GM12878 (cell line): ENCODE results near the gene GALNT17. TPM values are rescaled to one million over a fixed set of nuclear protein-coding genes. Genes with fewer than 3 reads are reported as not detected.

ENCODE experiments used
- ATAC-seq: fragments of 200-7000 bp; cut with Tn5 transposase; 3 replicates; pipeline ENCODE4 v1.9.1; 2020; ENCODE audit warnings: mild to moderate bottlenecking, moderate library complexity
- BruUV-seq: library from RNA; stranded (reverse); fragments of 400-500 nt; replicated peaks from 2 replicates; lab custom pipeline; 2021; lab: Mats Ljungman, UMichigan
- CTCF ChIA-PET: fragments of 300-600 bp; sonication (Branson Sonifier 250); formaldehyde crosslinking; extraction: SDS; loops from one replicate; lab custom pipeline; 2021; ENCODE audit warnings: inconsistent platforms; lab: Yijun Ruan, JAX
- POLR2A ChIA-PET: fragments of 350-600 bp; formaldehyde crosslinking; extraction: SDS; loops from one replicate; lab custom pipeline; 2021; ENCODE audit warnings: inconsistent platforms; lab: Charles Lee
- RAD21 ChIA-PET: fragments of 300-600 bp; sonication (Branson Sonifier 250); formaldehyde crosslinking; loops from one replicate; lab custom pipeline; 2023; ENCODE audit warnings: antibody characterized with exemption; ENCODE audit not compliant: unreplicated experiment; lab: Charles Lee
- SMC1A ChIA-PET: fragments of 300-600 bp; sonication (Branson Sonifier 250); formaldehyde crosslinking; loops from one replicate; lab custom pipeline; 2023; ENCODE audit not compliant: unreplicated experiment, uncharacterized antibody; lab: Charles Lee
- DNase-seq: peaks from one replicate; pipeline ENCODE4 v3.0.0-alpha.2; 2011; ENCODE audit warnings: low read depth, low spot score
- FAIRE-seq: peaks from 3 replicates; lab custom pipeline; 2011; peaks lifted over from hg19 to GRCh38; lab: Jason Lieb, UNC
- H2AFZ ChIP-seq: 2 replicates; pipeline ENCODE4 v1.6.0; 2011; ENCODE audit warnings: low read depth, low read length, control low read depth; ENCODE audit not compliant: control insufficient read depth
- H3K27ac ChIP-seq: 2 replicates; pipeline ENCODE4 v1.5.1; 2011; ENCODE audit warnings: control low read depth; ENCODE audit not compliant: control insufficient read depth, insufficient read depth
- H3K27me3 ChIP-seq, 2 experiments: replicated peaks in 1 of 2; 2 replicates each; pipeline versions ENCODE4 v1.6.0 to v1.6.1; 2011; ENCODE audit warnings: low read length in 1 of 2; ENCODE audit not compliant: control insufficient read depth in 2 of 2, insufficient read depth in 2 of 2
- H3K36me3 ChIP-seq, 2 experiments: 2 replicates each; pipeline ENCODE4 v1.5.1; 2011; ENCODE audit warnings: low read length in 1 of 2; ENCODE audit not compliant: control insufficient read depth in 2 of 2, insufficient read depth in 2 of 2
- H3K4me1 ChIP-seq: 2 replicates; pipeline ENCODE4 v1.6.1; 2011; ENCODE audit warnings: mild to moderate bottlenecking, low read length, moderate library complexity, mixed read lengths; ENCODE audit not compliant: control insufficient read depth, insufficient read depth
- H3K4me2 ChIP-seq: 2 replicates; pipeline ENCODE4 v1.6.0; 2011; ENCODE audit warnings: control low read depth; ENCODE audit not compliant: control insufficient read depth, insufficient read depth
- H3K4me3 ChIP-seq: fragments of 200-600 bp; sonication (generic); 2 replicates; pipeline ENCODE4 v1.5.1; 2016
- H3K79me2 ChIP-seq: 2 replicates; pipeline ENCODE4 v1.6.0; 2011; ENCODE audit warnings: low read length; ENCODE audit not compliant: control insufficient read depth, insufficient read depth
- H3K9ac ChIP-seq: 2 replicates; pipeline ENCODE4 v1.8.0; 2011; ENCODE audit warnings: low read length, control low read depth, mixed read lengths; ENCODE audit not compliant: control insufficient read depth, insufficient read depth
- H3K9me3 ChIP-seq: replicated peaks from 3 replicates; pipeline ENCODE4 v1.5.1; 2011; ENCODE audit warnings: mild to moderate bottlenecking, low read length; ENCODE audit not compliant: control insufficient read depth, insufficient read depth
- H4K20me1 ChIP-seq: 2 replicates; pipeline ENCODE4 v1.6.0; 2011; ENCODE audit not compliant: control insufficient read depth, insufficient read depth
- CHD1 ChIP-seq: IDR thresholded peaks from 2 replicates; pipeline ENCODE4 v1.6.1; 2012; ENCODE audit warnings: low read depth, low read length, improper control_type of control experiment
- CHD4 ChIP-seq: fragments of 200-600 bp; sonication (generic); IDR thresholded peaks from 2 replicates; pipeline ENCODE4 v1.6.1; 2016; ENCODE audit warnings: mild to moderate bottlenecking
- IRF4 ChIP-seq: IDR thresholded peaks from 2 replicates; pipeline ENCODE4 v1.6.1; 2011; ENCODE audit warnings: low read depth, low read length
- PRDM15 ChIP-seq: fragments of 450-650 bp; formaldehyde crosslinking; IDR thresholded peaks from 2 replicates; pipeline ENCODE4 v1.4.0; 2020; ENCODE audit warnings: mild to moderate bottlenecking, moderate library complexity
- RB1 ChIP-seq: fragments of 450-650 bp; formaldehyde crosslinking; IDR thresholded peaks from 2 replicates; pipeline ENCODE4 v1.6.1; 2017; ENCODE audit warnings: mild to moderate bottlenecking, borderline replicate concordance
- RELB ChIP-seq: fragments of 450-650 bp; IDR thresholded peaks from 2 replicates; pipeline ENCODE4 v1.6.1; 2017; ENCODE audit warnings: low read depth, mild to moderate bottlenecking, moderate library complexity
- SMARCA5 ChIP-seq: fragments of 450-650 bp; IDR thresholded peaks from 2 replicates; pipeline ENCODE4 v1.6.1; 2017; ENCODE audit warnings: mild to moderate bottlenecking
- SPI1 ChIP-seq: IDR thresholded peaks from 2 replicates; pipeline ENCODE4 v1.6.1; 2011; ENCODE audit warnings: low read depth, mild to moderate bottlenecking, low read length, moderate library complexity, borderline replicate concordance; ENCODE audit not compliant: insufficient read depth
- STAT3 ChIP-seq: IDR thresholded peaks from 2 replicates; pipeline ENCODE4 v1.6.1; 2011; ENCODE audit warnings: low read depth, low read length, improper control_type of control experiment
- TAF1 ChIP-seq: IDR thresholded peaks from 2 replicates; pipeline ENCODE4 v1.6.1; 2011; ENCODE audit warnings: mild to moderate bottlenecking, low read depth, low read length, borderline replicate concordance
- WGBS: methylation state at CpG from one replicate; pipeline ENCODE4 v1.1.6; 2016; ENCODE audit warnings: low lambda C conversion rate; ENCODE audit not compliant: insufficient replicate concordance, insufficient coverage; ENCODE audit errors: missing lambda C conversion rate; 5-methylcytosine and 5-hydroxymethylcytosine counted together
- in situ Hi-C: fragments of 300-500 bp; cut with MboI; formaldehyde crosslinking; loops from 9 replicates; pipeline ENCODE4 v1.14.3; 2018; ENCODE audit warnings: mixed read lengths
- intact Hi-C: fragments of 100-400 bp; cut with micrococcal nuclease; formaldehyde crosslinking; loops from one replicate; pipeline ENCODE4 v1.14.2; 2022; ENCODE audit not compliant: unreplicated experiment
- polyA plus RNA-seq, 11 experiments: library from polyadenylated mRNA; depleted of rRNA in 4 of 11; unstranded in 6 of 11; stranded (reverse) in 5 of 11; fragments of >200 nt; fragmentation: Nextera tagmentation in 4 of 11; fragmentation: Illumina TruSeq in 1 of 11; extraction: Ambion mirVana in 4 of 11; extraction: Trizol in 1 of 11; gene quantifications; 1 replicate in 1 of 11; 2 replicates in 10 of 11; pipeline versions ENCODE4 v1.2.1 to v1.2.3, GENCODE V29; 2011 to 2016; ENCODE audit warnings: inconsistent platforms in 2 of 11, missing spikeins in 2 of 11, low read depth in 1 of 11
- total RNA-seq, 4 experiments: library from RNA; depleted of rRNA in 3 of 4; stranded (reverse); fragments of >200 nt in 3 of 4; fragmentation: Illumina TruSeq in 1 of 4; extraction: Trizol in 1 of 4; gene quantifications; 2 replicates each; pipeline versions ENCODE4 v1.2.1 to v1.2.3, GENCODE V29; 2013 to 2021
- TF ChIP-seq, protein P1 (sequence below): fragments of 450-650 bp; IDR thresholded peaks from 2 replicates; pipeline ENCODE4 v1.6.1; 2018; ENCODE audit warnings: borderline replicate concordance, mild to moderate bottlenecking; ENCODE audit not compliant: partially characterized antibody

The GALNT17 gene
- total and polyA plus RNA-seq, 10 of the 15 experiments (the other 5 are each of a cell fraction or from before 2014, with no cell fraction given) = 0.12 to 0.15 TPM; not detected in 8

DNA sequence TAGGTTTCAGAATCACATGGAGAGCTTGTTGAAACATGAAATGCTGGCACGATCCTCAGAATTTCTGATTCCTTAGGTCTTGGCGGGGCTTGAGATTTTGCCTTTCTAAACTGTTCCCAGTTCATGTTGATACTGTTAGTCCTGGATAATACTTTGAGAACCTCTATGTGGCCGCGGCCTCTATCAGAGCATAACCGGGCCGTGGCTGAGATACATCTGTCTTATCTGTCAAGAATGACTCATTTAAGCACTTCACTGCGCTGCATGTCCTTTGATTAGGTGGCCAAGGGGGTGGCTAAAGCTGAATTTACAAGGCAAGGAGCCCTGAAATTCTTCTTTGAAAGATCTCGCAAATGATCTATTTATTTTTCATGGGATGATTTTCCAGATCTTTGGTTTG, 66.9 kb downstream of the GALNT17 start (continued):
- no peak for TF ChIP-seq RELB
- no peak for TF ChIP-seq RB1
- no peak for TF ChIP-seq PRDM15 (CRISPR knock-in tag)

DNA sequence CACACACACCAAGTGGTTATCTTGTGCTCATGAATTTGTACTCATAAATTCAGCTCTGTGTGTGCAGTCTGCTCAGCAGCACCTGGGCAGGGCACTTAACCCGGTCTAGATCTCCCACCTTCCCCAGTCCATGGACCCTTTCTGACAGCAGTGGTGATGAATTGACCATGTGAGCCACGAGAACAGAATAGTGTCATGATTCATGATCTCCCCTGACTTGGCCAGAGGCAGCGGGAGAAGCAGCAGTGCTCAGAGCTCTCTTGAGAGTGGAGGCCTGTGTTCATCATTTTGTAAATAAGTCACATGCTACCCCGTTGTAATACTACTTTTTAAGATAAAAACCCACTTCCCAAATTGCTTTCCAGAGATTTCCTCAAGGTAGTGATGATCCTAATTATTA, 74.2 kb downstream of the GALNT17 start:
- ChIA-PET POLR2A (no interaction called here), RAD21 (no interaction called here), SMC1A (no interaction called here), CTCF (no interaction called here)
- H3K4me3 ChIP-seq = no peak overlapping the region
- H4K20me1 ChIP-seq = no peaks in the 10 kb centered on the region
- intact Hi-C loops (no loop called here), in situ Hi-C loops (no loop called here)
- no peak overlapping the region for H3K9ac ChIP-seq
- no peaks in the 10 kb centered on the region for H3K4me1 ChIP-seq
- FAIRE-seq (no peak), ATAC-seq (no peak), DNase-seq (no peak)
- no peak overlapping the region for H3K4me2 ChIP-seq
- WGBS = 3% methylated on average over 4 of the region's 4 CpGs
- no TSS peak for BruUV-seq
- H3K27ac ChIP-seq = no peak overlapping the region
- no peaks in the 10 kb centered on the region for H3K27me3 ChIP-seq
- H3K9me3 ChIP-seq = no peaks in the 10 kb centered on the region
- no peak overlapping the region for H2AFZ ChIP-seq
- H3K79me2 ChIP-seq = no peaks in the 10 kb centered on the region
- TF ChIP-seq STAT3 (no peak), SMARCA5 (no peak), CHD4 (no peak), SPI1 (no peak), IRF4 (no peak), CHD1 (no peak), TAF1 (no peak)
- TF ChIP-seq, protein P1, sequence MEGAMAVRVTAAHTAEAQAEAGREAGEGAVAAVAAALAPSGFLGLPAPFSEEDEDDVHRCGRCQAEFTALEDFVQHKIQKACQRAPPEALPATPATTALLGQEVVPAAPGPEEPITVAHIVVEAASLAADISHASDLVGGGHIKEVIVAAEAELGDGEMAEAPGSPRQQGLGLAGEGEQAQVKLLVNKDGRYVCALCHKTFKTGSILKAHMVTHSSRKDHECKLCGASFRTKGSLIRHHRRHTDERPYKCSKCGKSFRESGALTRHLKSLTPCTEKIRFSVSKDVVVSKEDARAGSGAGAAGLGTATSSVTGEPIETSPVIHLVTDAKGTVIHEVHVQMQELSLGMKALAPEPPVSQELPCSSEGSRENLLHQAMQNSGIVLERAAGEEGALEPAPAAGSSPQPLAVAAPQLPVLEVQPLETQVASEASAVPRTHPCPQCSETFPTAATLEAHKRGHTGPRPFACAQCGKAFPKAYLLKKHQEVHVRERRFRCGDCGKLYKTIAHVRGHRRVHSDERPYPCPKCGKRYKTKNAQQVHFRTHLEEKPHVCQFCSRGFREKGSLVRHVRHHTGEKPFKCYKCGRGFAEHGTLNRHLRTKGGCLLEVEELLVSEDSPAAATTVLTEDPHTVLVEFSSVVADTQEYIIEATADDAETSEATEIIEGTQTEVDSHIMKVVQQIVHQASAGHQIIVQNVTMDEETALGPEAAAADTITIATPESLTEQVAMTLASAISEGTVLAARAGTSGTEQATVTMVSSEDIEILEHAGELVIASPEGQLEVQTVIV = no peak
- no peaks in the 10 kb centered on the region for H3K36me3 ChIP-seq
